Skin epidermis (tissue), 12 donors: ENCODE data around the gene FSTL3.
A peak's percentile ranks its signal among the peaks of the same experiment; 100 is the strongest.
"Not testable (repeated sequence)": the region's sequence is repeated elsewhere in the genome, so short reads cannot be mapped to it uniquely, and the experiment has no call there.

Experiments
- H3K27ac ChIP-seq, 21 experiments: fragments of 200-600 bp; sonication (generic) in 11 of 21; one replicate each; pipeline ENCODE4 v1.5.0; 2020; ENCODE audit warnings: mild to moderate bottlenecking in 3 of 21, inconsistent platforms in 2 of 21, moderate library complexity in 2 of 21
- H3K4me3 ChIP-seq, 7 experiments: fragments of 200-600 bp; sonication (generic) in 2 of 7; one replicate each; pipeline ENCODE4 v1.5.0; 2020; ENCODE audit warnings: inconsistent platforms in 2 of 7, mild to moderate bottlenecking in 2 of 7, moderate library complexity in 1 of 7

The FSTL3 gene

GRCh38 chr19:678791-679388 is 2.7 kb downstream of the FSTL3 start:
- peak overlapping the region in 3 of 7 experiments; percentile 47 to 87 (median 58) for H3K4me3 ChIP-seq
- H3K27ac ChIP-seq = peak overlapping the region in 14 of 21 experiments; percentile 85 to 99 (median 94)

DNA sequence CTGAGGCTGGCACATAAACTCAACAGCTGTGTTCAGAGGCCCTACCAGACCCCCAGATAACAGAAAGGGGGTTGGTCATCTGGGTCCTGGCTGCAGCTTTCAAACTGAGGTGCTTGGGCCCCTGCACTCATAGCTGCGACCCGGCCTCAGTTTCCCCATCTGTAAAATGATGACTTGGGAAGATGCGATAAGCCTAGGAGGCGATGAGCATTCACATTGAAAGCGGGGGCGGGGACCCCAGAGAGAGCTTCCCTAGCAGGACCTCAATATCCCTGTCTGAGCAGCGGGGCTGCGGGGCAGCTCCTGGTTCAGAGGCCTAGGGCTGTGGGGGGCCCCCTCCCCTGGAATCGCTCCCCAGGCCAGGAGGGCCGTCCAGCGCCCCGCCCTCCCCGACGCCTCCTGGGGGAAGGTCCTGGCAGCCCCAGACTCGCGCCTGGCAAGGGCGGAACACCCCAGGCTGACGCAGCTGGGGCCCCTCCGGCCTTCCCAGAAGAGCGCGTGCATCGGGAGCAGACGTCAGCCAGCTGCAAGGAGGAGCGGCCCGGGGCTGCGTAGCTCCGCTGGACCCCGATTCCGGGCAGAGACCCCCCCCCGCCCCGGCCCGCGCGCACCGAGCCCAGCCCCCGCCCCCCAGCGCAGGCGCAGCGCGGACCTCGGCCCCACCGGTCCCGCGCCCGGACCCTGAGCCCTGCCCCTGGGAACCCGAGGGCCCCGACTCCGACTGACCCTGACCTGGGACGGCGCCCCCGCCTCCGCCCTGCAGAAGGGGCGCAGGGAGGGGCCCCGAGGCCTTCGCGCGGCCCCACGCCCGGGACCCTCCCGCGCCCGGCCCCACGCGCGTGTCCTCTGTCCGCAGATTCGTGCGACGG is 3.5 kb downstream of the FSTL3 start:
- peak overlapping the region; percentile 47 to 87 (median 67) for H3K4me3 ChIP-seq
- peak overlapping the region; percentile 82 to 99 (median 92) for H3K27ac ChIP-seq

GRCh38 chr19:680287-681028 is 4.3 kb downstream of the FSTL3 start:
- H3K27ac ChIP-seq = peak overlapping the region; percentile 82 to 99 (median 92)
- peak overlapping the region; percentile 47 to 87 (median 67) for H3K4me3 ChIP-seq

DNA sequence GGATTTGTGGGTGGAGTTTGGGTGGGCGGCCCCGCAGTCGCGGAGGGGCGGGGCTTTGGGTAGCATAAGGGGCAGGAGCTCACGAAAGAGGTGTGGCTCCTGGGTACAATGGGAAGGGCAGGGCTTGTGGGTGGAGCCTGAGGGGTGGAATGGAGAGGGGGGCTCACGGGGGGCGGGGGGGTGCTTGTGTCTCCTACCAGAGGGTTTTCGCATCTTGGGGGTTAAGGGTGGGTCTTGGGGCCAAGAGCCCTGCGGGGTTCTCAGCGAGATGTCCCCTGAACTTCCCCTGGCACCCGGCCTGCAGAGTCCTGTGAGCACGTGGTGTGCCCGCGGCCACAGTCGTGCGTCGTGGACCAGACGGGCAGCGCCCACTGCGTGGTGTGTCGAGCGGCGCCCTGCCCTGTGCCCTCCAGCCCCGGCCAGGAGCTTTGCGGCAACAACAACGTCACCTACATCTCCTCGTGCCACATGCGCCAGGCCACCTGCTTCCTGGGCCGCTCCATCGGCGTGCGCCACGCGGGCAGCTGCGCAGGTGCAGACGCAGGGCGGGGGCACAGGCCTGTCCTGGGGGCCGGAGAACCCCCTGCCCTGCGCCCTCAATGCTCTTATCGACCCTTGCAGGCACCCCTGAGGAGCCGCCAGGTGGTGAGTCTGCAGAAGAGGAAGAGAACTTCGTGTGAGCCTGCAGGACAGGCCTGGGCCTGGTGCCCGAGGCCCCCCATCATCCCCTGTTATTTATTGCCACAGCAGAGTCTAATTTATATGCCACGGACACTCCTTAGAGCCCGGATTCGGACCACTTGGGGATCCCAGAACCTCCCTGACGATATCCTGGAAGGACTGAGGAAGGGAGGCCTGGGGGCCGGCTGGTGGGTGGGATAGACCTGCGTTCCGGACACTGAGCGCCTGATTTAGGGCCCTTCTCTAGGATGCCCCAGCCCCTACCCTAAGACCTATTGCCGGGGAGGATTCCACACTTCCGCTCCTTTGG is 5.1 kb downstream of the FSTL3 start:
- Histone ChIP-seq H3K27ac (peak overlapping the region in 19 of 21 experiments; percentile 9 to 99 (median 90)), H3K4me3 (peak overlapping the region; percentile 18 to 87 (median 67))

GRCh38 chr19:682678-683320 is 6.6 kb downstream of the FSTL3 start:
- H3K27ac ChIP-seq = no peak overlapping the region
- H3K4me3 ChIP-seq = no peak overlapping the region

- H3K27ac ChIP-seq = no peak overlapping the region
- no peak overlapping the region for H3K4me3 ChIP-seq
Measured at GRCh38 chr19:685454-685931, 9.3 kb downstream of the FSTL3 start.

DNA sequence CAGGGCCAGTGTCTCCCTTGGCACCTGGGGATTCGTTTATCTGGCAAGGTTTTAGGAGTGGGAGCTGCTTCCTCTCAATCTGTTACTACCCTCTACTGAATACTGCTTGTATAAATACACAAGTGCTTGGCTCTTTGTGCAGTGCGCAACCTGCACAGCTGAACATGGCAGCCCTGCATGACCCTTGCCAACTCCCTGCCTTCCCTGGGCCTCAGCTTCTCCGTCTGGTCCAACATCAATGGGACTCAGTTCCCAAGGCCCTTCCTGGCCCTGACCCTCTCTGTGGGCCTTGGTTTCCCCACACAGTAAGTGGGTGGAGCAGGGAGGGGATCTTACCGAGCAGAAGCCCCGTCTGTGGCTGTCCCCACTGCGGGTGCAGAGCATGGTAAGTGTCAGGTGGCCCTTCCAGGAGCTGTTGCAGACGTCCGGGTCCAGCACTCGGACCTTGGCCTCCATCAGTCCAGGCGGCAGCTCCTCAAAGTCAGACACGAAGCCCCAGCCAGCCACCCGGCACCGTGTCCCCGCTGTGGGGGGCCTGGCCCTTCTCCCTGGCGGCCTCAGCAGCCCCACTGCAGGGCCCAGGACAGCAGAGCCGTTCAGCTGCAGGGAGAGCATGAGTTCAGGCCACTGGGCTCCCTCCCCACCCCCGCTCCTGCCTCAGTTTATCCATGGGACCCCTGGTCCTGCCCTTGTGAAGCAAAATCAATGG is 10.6 kb downstream of the FSTL3 start:
- Histone ChIP-seq H3K4me3 (no peak overlapping the region), H3K27ac (no peak overlapping the region)

DNA sequence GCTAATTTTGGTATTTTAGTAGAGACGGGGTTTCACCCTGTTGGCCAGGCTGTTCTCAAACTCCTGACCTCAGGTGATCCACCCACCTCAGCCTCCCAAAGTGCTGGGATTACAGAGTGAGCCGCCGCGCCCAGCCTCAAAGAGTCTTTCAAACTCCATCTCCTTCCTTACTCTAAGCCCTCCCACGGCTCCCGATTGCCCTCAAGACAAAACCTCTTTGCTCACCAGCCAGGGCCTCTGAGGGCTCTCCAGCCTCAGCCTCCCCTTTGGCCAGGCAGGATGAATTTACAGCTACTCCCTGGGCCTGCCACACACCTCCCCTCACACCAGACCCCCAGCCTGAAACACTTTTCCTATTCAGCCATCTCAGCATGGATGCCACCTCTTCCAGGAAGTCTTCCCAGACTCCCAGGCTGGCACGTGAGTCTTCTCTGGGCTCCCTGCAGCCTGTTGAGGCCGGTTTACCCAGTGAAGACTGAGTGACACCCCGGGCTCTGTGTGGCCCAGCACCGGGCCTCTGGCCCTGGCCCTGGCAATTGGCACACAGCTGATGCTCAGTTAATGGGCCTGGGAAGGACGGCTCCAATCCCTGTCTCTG is 11.5 kb downstream of the FSTL3 start:
- Histone ChIP-seq H3K27ac (no peak overlapping the region), H3K4me3 (no peak overlapping the region)

- no peak overlapping the region for H3K27ac ChIP-seq
- no peak overlapping the region for H3K4me3 ChIP-seq
Measured at GRCh38 chr19:688214-688613, 12.0 kb downstream of the FSTL3 start.

GRCh38 chr19:688992-689391 is 12.8 kb downstream of the FSTL3 start:
- Histone ChIP-seq H3K4me3 (no peak overlapping the region), H3K27ac (no peak overlapping the region)

GRCh38 chr19:690203-690602 is 14.0 kb downstream of the FSTL3 start:
- H3K4me3 ChIP-seq = no peak overlapping the region
- H3K27ac ChIP-seq = no peak overlapping the region

DNA sequence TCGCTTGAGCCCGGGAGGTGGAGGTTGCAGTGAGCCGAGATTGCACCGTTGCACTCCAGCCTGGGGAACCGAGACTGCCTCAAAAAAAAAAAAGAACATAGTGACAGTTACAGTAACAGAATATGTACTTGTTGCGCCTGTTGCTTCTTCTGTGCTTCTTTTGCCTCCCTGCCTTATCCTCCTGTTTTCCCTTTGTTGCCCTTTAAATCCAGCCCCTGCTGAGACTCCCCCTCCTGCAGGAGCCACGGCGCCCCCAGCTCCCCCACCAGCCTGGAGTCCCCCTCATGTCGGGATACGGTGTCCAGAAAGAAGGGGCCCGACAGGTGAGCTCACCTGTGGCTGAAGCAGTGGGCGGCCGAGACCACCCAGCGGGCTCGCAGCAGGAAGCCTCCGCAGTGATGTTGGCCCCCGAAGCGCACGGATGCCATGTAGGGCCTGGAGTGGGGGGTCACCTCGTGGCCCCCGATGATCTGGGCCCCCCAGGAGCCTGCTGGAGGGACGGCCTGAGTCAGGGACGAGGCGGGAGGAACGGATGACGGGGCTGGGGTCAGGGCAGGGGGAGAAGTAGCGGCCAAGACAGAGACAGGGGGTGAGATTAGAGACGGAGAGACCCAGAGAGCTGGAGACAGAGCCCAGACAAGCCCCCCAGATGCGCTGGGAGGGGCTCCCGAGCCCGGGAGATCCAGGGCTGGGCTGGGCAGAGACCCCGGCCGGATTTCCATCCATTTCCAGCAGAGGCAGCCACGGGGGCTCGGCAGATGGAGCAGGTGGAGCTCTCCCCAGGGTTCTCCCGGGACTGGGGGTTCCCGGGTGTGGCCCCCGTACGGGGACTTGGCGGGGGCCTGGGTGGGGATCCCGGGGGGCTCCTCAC is 18.5 kb downstream of the FSTL3 start:
- H3K27ac ChIP-seq = no peak overlapping the region
- H3K4me3 ChIP-seq = no peak overlapping the region

GRCh38 chr19:695352-695949 is 19.3 kb downstream of the FSTL3 start, which contains the start of gene PRSS57:
TSS of gene PRSS57 (minus strand) at chr19:695452. CDS start at chr19:695430, 22 bp downstream.
- Histone ChIP-seq H3K27ac (no peak within 1 kb of the TSS), H3K4me3 (no peak within 1 kb of the TSS)

DNA sequence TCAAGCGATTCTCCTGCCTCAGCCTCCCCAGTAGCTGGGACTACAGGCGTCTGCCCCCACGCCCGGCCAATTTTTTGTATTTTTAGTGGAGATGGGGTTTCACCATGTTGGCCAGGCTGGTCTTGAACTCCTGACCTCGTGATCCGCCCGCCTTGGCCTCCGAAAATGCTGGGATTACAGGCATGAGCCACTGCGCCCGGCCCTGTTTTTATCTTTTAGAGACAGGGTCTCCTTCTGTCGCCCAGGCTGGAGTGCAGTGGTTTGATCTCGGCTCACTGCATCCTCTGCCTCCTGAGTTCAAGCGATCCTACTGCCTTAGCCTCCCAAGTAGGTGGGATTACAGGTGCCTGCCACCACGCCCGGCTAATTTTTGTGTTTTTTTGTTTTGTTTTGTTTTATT is 22.3 kb downstream of the FSTL3 start:
- H3K4me3 ChIP-seq, H3K27ac ChIP-seq: not testable (repeated sequence)

- not testable (repeated sequence) for H3K27ac ChIP-seq, H3K4me3 ChIP-seq
Measured at GRCh38 chr19:699885-700284, 23.7 kb downstream of the FSTL3 start.

DNA sequence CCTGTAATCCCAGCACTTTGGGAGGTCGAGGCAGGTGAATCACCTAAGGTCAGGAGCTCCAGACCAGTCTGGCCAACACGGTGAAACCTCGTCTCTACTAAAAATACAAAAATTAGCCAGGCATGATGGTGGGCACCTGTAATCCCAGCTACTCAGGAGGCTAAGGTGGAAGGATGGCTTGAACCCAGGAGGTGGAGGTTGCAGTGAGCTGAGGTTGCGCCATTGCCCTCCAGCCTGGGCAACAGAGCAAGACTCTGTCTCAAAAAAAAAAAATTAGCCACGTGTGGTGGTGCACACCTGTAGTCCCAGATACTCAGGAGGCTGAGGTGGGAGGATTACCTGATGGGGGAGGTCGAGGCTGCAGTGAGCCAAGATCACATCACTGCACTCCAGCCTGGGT is 26.7 kb downstream of the FSTL3 start:
- peak overlapping the region in 1 of 7 experiments; percentile 6 for H3K4me3 ChIP-seq

More for the DNA sequence above, 26.7 kb downstream of the FSTL3 start:
- H3K27ac ChIP-seq = not testable (repeated sequence)
